Activated CD4-positive, alpha-beta T cell treated with anti-CD3 and anti-CD28 coated beads, Interleukin-2, amount 50 U/mL, for 1 hour (primary cell): Measurements from ENCODE around the gene MEGF8.
A peak's percentile ranks its signal among the peaks of the same experiment; 100 is the strongest.

ENCODE experiments used
- DNase-seq: peaks from one replicate; pipeline ENCODE4 v3.0.0-alpha.2; 2020

MEGF8 gene

DNA sequence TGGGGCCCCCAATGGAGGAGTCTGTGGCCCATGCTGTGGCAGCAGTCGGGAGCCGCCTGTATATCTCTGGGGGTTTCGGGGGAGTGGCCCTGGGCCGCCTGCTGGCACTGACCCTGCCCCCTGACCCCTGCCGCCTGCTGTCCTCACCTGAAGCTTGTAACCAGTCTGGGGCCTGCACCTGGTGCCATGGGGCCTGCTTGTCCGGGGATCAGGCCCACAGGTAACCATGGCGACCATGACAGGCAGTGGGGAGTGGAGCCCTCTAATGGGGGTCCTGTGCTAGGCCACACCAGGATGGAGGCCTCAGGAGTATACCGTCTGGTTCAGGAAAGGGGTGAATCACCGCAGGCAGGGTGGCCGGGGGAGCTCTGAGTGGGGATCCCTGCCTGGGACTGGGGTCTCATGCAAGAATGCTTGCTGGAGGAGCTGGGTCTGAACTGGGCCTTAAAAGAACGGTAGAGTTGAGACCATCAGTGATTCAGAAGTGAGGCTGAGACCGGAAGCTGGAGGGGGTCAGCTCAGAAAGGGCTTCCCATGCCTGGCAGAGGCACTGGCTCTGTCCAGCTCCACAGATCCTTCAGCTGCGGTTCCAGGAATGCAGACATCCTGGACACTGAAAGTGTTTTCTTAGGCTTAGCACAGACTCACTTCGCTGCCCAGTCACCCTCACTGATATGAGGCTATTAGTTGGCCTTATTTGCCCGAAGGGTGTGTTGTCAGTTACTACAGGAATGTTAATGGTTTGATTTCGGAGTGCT is 35.5 kb downstream of the MEGF8 start:
- DNase-seq = no peak

DNA sequence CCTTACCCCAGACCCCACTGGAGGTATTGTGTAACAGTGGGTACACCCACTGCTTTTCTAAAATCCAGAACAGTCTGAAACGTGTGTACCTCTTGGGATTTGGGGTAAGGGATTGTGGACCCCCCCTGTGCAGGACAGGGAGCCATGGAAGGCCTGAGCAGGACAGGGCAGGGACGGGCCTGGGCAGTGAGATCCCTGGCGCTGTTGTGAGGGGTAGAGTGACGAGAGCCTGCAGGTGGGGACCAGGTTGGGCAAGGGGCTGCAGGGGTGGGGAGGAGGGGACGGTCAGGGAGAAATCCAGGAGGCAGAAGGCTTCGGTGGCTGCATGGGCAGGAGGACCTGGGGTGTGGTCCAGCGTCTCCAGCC is 36.1 kb downstream of the MEGF8 start:
- DNase-seq = no peak

DNA sequence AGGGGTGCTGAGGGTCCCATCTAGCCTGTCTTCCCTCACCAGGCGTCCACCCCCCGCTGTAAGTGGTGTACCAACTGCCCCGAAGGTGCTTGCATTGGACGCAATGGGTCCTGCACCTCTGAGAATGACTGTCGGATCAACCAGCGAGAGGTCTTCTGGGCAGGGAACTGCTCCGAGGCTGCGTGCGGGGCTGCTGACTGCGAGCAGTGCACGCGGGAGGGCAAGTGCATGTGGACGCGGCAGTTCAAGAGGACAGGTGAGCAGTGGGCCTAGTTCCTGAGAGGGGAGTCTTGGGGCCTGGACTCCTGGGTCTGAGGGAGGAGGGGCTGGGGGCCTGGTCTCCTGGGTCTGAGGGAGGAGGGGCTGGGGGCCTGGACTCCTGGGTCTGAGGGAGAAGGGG is 36.9 kb downstream of the MEGF8 start:
- no peak for DNase-seq

DNA sequence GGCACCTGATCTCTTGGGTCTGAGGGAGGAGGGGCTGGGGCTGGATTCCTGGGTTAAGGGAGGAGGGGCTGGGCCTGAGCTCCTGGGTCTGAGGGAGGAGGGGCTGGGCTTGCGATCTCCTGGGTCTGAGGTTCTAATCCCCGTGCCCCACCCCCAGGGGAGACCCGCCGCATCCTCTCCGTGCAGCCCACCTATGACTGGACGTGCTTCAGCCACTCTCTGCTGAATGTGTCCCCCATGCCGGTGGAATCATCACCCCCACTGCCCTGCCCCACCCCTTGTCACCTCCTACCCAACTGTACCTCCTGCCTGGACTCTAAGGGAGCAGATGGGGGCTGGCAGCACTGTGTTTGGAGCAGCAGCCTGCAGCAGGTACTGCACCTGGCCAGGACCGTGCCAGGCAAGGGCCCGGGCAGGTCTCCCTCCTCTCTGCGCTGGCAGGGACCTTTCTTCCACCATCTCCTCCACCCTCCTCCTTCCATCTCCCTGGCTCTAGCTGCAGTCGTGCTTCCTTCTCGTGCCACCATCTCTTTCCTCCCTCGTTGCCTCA is 37.5 kb downstream of the MEGF8 start:
- DNase-seq = no peak

DNA sequence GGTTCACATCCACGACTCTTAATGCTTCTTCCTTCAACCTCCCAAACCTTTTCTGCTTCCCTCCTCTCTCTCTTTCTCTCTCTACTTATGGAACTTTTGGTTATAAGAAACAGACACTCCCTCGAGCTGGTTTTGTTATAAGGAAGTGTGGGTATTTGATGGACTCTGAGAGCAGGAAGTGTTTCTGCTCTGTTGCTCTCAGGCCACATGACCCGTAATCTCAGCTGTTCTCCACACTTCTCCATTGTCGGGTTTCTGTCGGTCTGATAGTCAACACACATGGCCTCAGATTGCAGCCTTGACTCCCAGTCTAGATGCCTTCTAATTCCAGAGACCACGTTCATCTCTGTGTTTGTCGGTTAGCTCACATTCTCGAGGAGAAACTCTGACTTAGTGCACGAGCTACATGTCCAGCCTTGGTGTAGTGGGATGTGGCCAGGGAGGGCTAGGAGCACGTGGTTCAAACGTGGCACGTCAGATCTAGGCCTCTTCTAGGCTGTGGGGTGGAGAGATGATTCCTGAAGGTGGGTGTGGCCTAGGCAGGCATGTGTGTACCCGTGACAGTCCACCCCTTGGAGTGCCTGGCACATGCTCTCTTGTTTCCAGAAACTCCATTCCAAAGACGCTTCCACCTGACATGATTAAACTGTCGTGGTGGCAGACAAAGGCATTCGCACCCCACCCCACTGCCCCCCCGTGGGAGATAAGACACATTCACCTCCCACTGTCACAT is 38.3 kb downstream of the MEGF8 start:
- no peak for DNase-seq

DNA sequence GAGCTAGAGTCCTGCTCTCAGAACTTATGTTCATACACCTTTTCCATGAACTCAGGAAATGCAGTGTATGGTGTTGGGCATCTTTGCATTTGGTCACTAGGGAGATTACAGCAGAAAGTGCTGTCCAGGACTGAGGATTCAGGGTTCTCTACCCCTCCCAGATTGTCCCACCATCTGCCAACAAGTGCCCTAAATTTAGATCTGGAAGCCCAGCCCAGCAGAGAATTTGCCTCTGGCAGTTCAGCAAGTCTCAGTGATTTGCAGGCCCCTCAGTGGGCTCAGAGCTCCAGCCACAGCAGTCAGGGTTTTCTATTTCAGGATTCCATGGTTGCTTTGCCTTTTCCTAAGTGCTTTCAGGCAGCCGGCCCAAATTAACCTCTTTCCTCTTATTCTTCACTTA is 41.2 kb downstream of the MEGF8 start:
- DNase-seq = no peak

DNA sequence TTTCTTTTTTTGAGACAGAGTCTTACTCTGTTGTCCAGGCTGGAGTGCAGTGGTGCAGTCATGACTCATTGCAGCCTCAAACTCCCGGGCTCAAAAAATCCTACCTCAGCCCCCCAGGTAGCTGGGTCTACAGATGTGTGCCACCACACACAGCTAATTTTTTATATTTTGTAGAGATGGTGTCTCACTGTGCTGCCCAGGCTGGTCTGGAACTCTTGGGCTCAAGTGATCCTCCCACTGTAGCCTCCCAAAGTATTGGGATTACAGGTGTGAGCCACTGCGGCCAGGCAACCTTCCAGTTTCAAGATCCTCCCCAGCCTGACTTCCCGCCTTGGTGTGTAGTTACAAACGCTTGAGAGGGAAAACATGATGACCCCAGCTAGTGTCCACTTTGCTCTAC is 42.5 kb downstream of the MEGF8 start:
- DNase-seq = no peak

DNA sequence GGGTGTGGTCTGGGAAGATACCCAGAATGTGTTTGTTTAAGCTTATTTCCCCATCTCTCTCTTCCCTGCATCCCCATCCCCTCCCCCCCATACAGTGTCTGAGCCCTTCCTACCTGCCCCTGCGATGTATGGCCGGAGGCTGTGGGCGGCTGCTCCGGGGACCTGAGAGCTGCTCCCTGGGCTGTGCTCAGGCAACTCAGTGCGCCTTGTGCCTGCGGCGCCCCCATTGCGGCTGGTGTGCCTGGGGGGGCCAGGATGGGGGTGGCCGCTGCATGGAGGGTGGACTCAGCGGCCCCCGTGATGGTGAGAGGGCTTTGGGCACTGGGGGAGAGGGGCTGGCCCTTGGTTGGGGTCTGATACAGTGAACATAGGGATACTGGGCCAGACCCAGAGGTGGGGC is 42.9 kb downstream of the MEGF8 start:
- DNase-seq = no peak

DNA sequence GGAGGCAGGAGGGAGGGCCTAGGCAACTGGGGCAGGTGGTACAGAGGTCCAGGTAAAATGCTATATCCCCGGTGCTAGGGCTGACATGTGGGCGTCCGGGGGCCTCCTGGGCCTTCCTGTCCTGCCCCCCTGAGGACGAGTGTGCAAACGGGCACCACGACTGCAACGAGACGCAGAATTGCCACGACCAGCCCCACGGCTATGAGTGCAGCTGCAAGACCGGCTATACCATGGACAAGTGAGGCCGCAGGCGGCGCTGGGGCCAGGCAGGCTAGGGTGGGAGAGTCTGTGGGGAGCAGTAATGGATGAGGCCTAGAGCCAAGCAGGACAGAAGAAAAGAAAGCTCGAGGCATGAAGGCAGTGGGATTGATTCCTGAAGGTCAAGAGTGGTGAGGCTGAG is 43.3 kb downstream of the MEGF8 start:
- DNase-seq = no peak

DNA sequence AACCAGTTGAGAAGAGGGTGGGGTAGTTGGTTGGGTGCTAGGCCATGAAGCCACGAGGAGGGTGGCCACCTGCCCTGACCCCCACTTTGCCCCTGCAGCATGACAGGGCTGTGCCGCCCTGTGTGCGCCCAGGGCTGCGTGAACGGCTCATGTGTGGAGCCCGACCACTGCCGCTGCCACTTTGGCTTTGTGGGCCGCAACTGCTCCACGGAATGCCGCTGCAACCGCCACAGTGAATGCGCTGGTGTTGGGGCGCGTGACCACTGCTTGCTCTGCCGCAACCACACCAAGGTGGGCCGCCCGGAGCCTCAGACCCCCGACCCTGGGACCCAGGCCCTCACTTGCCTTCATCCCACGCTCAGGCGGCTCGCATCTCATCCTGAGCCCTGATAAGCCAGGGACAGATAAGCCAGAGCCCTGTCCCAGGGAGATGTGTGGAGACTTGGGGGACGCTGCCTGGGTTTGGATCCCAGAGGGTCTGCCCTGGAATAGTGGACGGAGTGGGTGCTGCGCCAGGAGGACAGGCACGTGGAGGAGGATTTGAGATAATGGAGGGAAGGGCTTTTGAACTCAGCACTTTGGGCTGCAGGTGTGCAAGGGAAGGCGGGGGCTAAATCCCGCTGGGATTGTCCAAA is 44.1 kb downstream of the MEGF8 start:
- DNase-seq = no peak

DNA sequence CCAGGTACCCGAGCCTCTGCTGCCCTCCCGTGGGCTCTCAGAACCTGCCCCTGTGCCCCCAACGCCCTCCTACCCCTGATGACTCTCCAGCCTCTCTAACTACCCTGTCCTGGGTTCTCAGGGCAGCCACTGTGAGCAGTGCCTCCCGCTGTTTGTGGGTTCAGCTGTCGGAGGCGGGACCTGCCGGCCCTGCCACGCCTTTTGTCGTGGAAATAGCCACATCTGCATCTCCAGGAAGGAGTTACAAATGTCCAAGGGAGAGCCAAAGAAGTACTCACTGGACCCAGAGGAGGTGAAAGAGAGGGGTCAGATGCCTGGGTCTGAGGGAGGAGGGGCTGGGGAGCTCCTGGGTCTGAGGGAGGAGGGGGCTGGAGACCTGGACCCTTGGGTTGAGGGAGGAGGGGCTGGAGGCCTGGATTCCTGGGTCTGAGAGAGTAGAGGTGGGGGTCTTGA is 44.7 kb downstream of the MEGF8 start:
- no peak for DNase-seq

DNA sequence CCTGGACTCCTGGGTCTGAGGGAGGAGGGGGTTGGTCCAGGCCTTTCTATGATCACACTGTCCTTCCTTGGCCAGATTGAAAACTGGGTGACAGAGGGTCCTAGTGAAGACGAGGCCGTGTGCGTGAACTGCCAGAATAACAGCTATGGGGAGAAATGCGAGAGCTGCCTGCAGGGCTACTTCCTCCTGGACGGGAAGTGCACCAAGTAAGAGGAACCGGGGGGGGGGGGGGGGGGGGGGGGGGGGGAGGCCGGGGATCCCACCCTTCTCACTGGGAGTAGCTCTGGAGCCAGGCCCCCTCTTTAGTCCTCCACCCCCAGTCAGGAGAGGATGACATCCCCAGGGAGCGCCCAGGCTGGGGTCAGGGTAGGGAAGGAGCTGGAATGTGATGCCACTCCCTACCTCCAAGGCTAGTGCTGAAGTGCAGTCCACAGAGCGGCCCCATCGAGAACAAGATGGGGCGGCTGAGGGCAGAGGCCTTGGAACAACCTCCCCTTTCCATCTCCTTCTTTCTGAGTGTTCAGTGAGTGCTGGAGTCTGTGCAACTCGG is 45.3 kb downstream of the MEGF8 start:
- DNase-seq = no peak

DNA sequence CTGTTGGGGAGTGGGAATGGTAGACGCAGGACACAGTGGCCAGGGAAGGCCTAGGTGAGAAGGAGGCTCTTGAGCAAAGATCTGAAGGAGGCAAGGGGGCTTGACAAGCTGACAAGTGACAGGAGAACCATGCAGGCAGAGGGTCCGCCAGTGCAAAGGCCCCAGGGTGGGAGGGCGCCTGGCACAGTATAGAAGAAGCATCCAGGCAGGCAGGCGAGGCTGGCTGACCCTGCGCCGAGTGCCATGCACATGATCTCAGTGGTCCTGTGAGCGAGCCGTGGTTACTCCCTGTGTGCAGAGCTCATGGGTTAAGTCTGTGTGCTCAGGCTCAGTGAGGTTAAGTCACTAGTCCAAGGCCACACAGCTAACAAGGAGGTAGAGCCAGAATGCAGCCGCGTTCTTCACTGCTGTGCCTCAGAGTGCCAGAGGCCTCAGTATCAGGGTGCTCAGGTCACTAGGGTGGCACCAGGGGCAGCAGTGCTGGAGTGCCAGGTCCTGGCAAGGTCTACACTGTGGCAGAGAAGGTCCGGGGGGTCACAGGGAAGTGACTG is 49.5 kb downstream of the MEGF8 start:
- DNase-seq = no peak

DNA sequence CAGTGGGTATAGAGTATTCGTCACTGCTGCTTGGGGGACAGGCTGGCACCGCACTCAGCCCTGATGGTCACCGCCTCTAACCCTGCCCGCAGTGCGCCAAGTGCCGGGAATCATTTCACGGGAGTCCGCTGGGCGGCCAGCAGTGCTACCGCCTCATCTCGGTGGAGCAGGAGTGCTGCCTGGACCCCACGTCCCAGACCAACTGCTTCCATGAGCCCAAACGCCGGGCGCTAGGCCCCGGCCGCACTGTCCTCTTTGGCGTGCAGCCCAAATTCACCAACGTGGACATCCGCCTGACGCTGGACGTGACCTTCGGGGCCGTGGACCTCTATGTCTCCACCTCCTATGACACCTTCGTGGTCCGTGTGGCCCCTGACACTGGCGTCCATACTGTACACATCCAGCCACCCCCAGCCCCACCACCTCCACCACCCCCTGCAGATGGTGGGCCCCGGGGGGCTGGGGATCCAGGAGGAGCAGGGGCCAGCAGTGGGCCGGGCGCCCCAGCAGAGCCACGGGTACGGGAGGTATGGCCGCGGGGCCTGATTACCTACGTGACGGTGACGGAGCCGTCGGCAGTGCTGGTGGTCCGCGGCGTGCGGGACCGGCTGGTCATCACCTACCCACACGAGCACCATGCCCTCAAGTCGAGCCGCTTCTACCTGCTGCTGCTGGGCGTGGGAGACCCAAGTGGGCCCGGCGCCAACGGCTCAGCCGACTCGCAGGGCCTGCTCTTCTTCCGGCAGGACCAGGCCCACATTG is 50.2 kb downstream of the MEGF8 start:
- DNase-seq = no peak

DNA sequence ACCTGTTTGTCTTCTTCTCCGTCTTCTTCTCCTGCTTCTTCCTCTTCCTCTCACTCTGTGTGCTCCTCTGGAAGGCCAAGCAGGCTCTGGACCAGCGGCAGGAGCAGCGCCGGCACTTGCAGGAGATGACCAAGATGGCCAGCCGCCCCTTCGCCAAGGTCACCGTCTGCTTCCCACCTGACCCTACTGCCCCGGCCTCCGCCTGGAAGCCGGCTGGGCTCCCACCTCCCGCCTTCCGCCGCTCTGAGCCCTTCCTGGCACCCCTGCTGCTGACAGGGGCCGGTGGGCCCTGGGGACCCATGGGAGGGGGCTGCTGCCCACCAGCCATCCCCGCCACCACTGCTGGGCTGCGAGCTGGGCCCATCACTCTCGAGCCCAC is 50.7 kb downstream of the MEGF8 start:
- DNase-seq = no peak

DNA sequence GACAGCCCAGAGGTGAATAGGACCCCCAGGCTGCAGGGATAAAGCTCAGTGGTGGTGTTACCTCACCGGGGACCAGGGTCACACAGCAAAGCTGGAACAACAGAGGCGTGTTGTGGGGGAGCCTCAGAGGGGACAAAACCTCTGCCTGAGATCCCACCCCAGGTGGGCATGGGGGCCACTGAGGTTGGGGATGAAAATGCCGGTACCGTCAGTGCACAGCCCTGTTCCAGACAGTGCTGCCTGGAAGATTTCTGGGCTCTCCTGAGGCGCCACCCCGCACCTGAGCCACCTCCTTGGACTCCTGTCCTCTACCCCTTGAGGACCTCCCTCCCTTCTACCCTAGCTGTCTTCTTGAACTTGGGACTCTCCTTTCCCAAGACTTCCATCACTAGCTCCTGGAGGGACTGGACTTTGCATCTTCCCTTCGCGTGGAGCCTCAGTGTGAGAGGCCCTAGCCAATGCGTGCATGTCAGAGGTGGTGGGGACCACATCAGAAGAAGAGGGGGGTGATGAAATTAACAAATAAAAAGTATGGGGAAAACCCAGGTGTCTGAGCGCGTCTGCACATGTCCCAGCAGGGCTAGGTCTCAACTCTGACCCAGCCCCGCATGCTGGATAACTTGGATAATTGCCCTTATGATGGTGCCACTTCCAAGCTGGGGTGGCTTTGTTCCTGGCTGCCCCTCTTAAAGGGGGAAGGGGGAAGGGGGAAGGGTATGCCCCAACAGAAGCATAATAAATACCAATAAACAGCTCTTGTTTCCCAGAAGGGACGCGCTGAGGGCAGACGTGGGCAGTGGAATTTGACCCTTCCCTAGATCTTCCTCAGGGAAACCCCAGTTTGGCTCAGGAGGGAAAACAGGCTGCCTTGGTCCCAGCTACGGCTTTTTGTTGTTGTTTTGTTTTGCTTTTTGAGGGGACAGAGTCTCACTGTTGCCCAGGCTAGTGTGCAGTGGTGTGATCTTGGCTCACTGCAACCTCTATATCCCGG is 53.1 kb downstream of the MEGF8 start:
- no peak for DNase-seq

DNA sequence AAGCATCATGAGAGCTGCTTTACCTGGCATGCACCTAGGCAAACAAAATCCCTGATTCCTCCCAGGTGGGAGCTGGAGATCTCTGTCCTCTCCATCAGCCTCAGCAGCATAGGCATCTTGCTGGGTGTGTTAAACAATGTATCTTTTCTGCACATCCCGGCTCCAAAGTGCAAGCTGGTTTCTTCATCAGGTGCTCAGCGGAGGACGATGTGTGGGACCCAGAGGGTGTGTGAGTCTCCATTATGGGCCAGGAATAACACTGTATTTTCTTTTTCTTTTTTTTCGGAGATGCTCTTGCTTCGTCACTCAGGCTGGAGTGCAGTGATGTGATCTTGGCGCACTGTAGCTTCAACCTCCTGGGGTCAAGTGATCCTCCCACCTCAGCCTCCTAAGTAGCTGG is 54.7 kb downstream of the MEGF8 start:
- DNase-seq = no peak

DNA sequence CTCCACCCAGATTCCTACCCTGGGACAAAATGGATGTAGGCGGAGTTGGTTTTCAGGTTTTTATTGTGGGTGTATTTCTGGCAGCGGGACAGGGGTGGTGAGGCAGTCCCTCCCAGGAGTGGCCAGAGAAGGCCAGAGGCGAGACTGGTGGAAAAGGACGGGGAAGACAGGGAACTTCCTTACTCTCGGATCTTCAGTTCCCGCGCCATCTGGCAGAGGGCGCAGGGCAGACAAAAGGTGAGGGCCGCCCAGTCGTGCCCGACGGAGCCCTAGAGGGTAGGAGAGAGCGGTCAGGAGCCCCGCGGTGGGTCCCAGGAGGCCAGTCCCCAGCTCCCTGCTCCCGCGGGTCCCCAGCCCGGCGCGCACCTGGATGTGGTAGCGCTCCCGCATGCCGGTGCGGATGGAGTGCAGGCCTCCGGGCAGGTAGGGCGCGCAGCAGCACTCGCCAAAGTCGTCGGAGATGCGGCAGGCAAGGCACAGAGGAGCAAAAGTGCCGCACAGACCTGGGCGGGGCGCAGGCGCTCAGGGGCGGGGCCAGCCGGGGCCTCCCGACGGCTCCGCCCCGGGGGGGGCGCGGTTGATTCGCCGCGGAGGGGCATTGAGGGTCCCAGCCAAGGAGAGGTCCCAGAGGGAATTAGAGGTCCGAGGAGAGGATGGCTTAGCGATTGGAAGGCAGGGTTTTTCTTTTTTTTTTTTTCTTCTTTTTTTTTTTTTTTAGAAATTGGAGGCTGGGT is 61.7 kb downstream of the MEGF8 start:
- DNase-seq = peak; percentile 64

DNA sequence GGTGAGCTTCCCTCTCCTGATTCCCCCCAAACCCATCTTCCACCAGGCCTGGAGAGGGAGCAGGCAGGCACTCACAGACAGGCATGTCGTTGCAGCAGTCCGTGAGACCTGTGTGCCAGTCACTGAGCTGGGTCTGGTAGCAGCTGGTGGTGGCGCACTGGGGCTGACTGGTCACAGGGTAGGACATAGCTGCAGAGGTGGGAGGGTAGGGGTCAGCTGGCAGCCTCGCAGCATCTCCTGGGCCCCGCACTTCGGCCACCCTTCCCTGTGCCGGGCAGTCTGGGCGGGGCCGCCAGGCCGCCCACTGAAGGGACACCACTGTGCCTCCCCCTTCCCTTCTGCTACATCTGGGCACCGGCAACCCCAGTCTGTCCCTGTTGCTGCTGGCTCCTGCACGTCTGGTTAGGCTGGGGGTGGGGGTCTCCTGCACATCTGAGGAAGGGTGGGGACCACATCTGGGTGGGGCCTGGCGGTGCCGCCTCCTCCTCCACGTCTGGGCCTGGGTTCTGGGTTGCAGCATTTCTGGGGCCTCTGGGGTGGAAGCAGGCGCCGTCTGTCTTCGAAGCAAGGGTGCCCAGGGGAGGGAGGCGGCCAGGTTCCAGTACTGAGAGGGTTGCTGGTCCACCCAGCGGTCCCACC is 63.5 kb downstream of the MEGF8 start:
- no peak for DNase-seq

DNA sequence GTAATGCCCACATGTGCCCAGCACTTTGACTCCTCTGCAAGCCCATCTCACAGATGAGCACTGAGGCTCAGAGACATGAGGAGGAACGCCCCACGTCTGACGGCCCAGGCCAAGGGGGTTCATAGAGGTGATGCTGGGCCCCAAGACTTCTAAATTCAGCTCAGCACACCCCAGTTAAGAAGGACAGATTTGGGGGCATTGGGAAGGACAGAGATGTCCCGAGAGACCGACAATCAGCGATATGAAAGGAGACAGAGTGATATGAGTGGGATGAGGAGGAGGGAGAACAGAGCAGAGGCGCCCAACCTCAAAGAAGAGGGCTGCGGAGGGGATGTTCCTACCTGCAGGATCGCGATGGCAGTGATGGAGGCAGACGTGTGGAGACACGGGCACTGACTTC is 64.5 kb downstream of the MEGF8 start, which contains the start of gene CNFN:
Gene CNFN (minus strand): TSS at position 399 of the 400 bp plus-strand sequence. CDS start 1,260 bp downstream, outside the sequence.
- no peak for DNase-seq
